HG03159 (cell line): Measurements from ENCODE around the gene MTHFS.
"Not testable (repeated sequence)": the region's sequence is repeated elsewhere in the genome, so short reads cannot be mapped to it uniquely, and the experiment has no call there.

Experiments used
- ATAC-seq: cut with Tn5 transposase; IDR thresholded peaks from one replicate; pipeline ENCODE4 v1.9.1; 2021; ENCODE audit warnings: mild to moderate bottlenecking, moderate library complexity; ENCODE audit not compliant: unreplicated experiment

The MTHFS gene

GRCh38 chr15:79916502-79917132 lies 19.8 kb upstream of the MTHFS start:
- ATAC-seq, result no peak

GRCh38 chr15:79915776-79916501 lies 19.1 kb upstream of the MTHFS start:
- ATAC-seq, result not testable (repeated sequence)

GRCh38 chr15:79914728-79915127 lies 17.9 kb upstream of the MTHFS start:
- ATAC-seq, result no peak

GRCh38 chr15:79909556-79910335 lies 12.9 kb upstream of the MTHFS start:
- peak; percentile 84 for ATAC-seq

GRCh38 chr15:79904271-79904670 lies 7.5 kb upstream of the MTHFS start:
- ATAC-seq, result no peak

GRCh38 chr15:79903626-79904025 lies 6.8 kb upstream of the MTHFS start:
- ATAC-seq, result no peak

GRCh38 chr15:79903144-79903543 lies 6.3 kb upstream of the MTHFS start:
- no peak for ATAC-seq

GRCh38 chr15:79901958-79902357 lies 5.1 kb upstream of the MTHFS start:
- ATAC-seq, result no peak

GRCh38 chr15:79900818-79901378 lies 4.1 kb upstream of the MTHFS start:
- not testable (repeated sequence) for ATAC-seq

GRCh38 chr15:79900087-79900486 lies 3.3 kb upstream of the MTHFS start:
- ATAC-seq, result no peak

GRCh38 chr15:79898786-79899185 lies 2.0 kb upstream of the MTHFS start:
- ATAC-seq, result not testable (repeated sequence)

- no peak for ATAC-seq
Observed at GRCh38 chr15:79898369-79898768, 1.6 kb upstream of the MTHFS start.

GRCh38 chr15:79897701-79898113 lies 893 bp upstream of the MTHFS start:
- no peak for ATAC-seq

GRCh38 chr15:79897380-79897678 lies 515 bp upstream of the MTHFS start:
- no peak for ATAC-seq

- peak; percentile 33 for ATAC-seq
Observed at GRCh38 chr15:79896131-79896633, 632 bp downstream of the MTHFS start.

- ATAC-seq, result no peak
Observed at GRCh38 chr15:79887054-79887930, 9.5 kb downstream of the MTHFS start.

- no peak for ATAC-seq
Observed at GRCh38 chr15:79886124-79886523, 10.7 kb downstream of the MTHFS start.

- no peak for ATAC-seq
Observed at GRCh38 chr15:79884204-79884596, 12.6 kb downstream of the MTHFS start.

GRCh38 chr15:79883579-79884203 lies 13.1 kb downstream of the MTHFS start:
- ATAC-seq, result no peak

- no peak for ATAC-seq
Observed at GRCh38 chr15:79881668-79882067, 15.1 kb downstream of the MTHFS start.
